Measurements from ENCODE around the gene PHKB.
"Not testable (repeated sequence)": the region's sequence is repeated elsewhere in the genome, so short reads cannot be mapped to it uniquely, and the experiment has no call there.

The PHKB gene

GRCh38 chr16:47460711-47461597, at the start of gene PHKB, which contains the start of gene ITFG1:
TSS of gene PHKB (plus strand) at chr16:47461331. CDS start at chr16:47461351, 20 bp downstream.
TSS of gene ITFG1 (minus strand) at chr16:47461063. CDS start at chr16:47461045, 18 bp downstream.
- DNase-seq, result peak; percentile 95

- no peak for DNase-seq
Measured at GRCh38 chr16:47413041-47413440, 48.1 kb upstream of the PHKB start.

GRCh38 chr16:47416869-47417268, 44.3 kb upstream of the PHKB start:
- DNase-seq, result no peak

GRCh38 chr16:47424846-47425245, 36.3 kb upstream of the PHKB start:
- no peak for DNase-seq

- no peak for DNase-seq
Measured at GRCh38 chr16:47426806-47427205, 34.3 kb upstream of the PHKB start.

GRCh38 chr16:47431960-47432359, 29.2 kb upstream of the PHKB start:
- DNase-seq, result no peak

- peak; percentile 14 for DNase-seq
Measured at GRCh38 chr16:47434274-47434673, 26.9 kb upstream of the PHKB start.

GRCh38 chr16:47440066-47440465, 21.1 kb upstream of the PHKB start:
- DNase-seq, result not testable (repeated sequence)

GRCh38 chr16:47442884-47443283, 18.2 kb upstream of the PHKB start:
- not testable (repeated sequence) for DNase-seq

GRCh38 chr16:47446431-47446830, 14.7 kb upstream of the PHKB start:
- no peak for DNase-seq

GRCh38 chr16:47448830-47449575, 12.1 kb upstream of the PHKB start:
- no peak for DNase-seq

- no peak for DNase-seq
Measured at GRCh38 chr16:47449788-47450187, 11.3 kb upstream of the PHKB start.

GRCh38 chr16:47458331-47458730, 2.8 kb upstream of the PHKB start:
- DNase-seq, result no peak

GRCh38 chr16:47459603-47460002, 1.5 kb upstream of the PHKB start:
- DNase-seq, result no peak

- DNase-seq, result peak; percentile 2
Measured at GRCh38 chr16:47460359-47460710, 796 bp upstream of the PHKB start.

- DNase-seq, result peak; percentile 52
Measured at GRCh38 chr16:47461598-47462266, 601 bp downstream of the PHKB start.

GRCh38 chr16:47463771-47464624, 2.9 kb downstream of the PHKB start:
- no peak for DNase-seq

- no peak for DNase-seq
Measured at GRCh38 chr16:47465919-47466630, 4.9 kb downstream of the PHKB start.

GRCh38 chr16:47467501-47467900, 6.4 kb downstream of the PHKB start:
- no peak for DNase-seq

GRCh38 chr16:47468070-47468689, 7.0 kb downstream of the PHKB start:
- not testable (repeated sequence) for DNase-seq

- no peak for DNase-seq
Measured at GRCh38 chr16:47469227-47469626, 8.1 kb downstream of the PHKB start.
